Keratinocyte (primary cell): Measurements from ENCODE around the gene ANXA1.

Source experiments
- EZH2 ChIP-seq: IDR thresholded peaks from one replicate; pipeline ENCODE4 v1.6.1; 2012; ENCODE audit warnings: inconsistent platforms, mild to moderate bottlenecking, low read length, moderate library complexity
- TF ChIP-seq, protein P1 (sequence below), 3 experiments: IDR thresholded peaks in 1 of 3; conservative IDR thresholded peaks in 1 of 3; optimal IDR thresholded peaks in 1 of 3; 2 replicates in 2 of 3; 3 replicates in 1 of 3; pipeline versions ENCODE3 to v1.5.1; 2011; ENCODE audit warnings: low read length in 3 of 3, mild to moderate bottlenecking in 3 of 3, moderate library complexity in 2 of 3, control low read depth in 1 of 3, inconsistent platforms in 1 of 3; ENCODE audit not compliant: insufficient read depth in 2 of 3; ENCODE audit errors: extremely low read depth in 1 of 3

DNA sequence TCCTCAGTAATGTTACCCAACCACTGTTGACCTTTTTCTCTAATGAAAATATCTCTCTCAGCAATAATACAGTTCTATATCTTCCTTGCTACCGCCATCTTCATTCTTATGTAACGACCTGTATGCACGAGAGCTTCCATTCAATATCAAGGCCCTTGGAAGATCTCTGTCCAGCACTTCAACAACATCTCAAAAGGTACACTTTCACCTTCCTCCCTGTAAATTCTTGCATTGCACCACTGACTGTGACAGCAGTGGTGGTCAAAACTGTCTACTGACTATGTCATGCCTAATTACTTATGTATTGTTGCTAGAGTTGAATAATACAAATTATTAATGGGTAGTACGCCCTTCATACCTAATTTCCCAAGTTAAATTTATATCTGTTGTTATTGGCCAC lies 53.3 kb downstream of the ANXA1 start:
- TF ChIP-seq EZH2, result no peak
- TF ChIP-seq, protein P1, sequence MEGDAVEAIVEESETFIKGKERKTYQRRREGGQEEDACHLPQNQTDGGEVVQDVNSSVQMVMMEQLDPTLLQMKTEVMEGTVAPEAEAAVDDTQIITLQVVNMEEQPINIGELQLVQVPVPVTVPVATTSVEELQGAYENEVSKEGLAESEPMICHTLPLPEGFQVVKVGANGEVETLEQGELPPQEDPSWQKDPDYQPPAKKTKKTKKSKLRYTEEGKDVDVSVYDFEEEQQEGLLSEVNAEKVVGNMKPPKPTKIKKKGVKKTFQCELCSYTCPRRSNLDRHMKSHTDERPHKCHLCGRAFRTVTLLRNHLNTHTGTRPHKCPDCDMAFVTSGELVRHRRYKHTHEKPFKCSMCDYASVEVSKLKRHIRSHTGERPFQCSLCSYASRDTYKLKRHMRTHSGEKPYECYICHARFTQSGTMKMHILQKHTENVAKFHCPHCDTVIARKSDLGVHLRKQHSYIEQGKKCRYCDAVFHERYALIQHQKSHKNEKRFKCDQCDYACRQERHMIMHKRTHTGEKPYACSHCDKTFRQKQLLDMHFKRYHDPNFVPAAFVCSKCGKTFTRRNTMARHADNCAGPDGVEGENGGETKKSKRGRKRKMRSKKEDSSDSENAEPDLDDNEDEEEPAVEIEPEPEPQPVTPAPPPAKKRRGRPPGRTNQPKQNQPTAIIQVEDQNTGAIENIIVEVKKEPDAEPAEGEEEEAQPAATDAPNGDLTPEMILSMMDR (optimal IDR thresholded peaks at IDR 0.05 in 1 of 3, IDR thresholded peaks at IDR 0.05 in 1 of 3, conservative IDR thresholded peaks at IDR 0.05 in 1 of 3; ENCODE audit: extremely low read depth in 1 of 3, insufficient read depth in 2 of 3, low read length in 3 of 3), result no peak
